GM12878 (cell line): Measurements from ENCODE around the gene MCC. TPM values are rescaled to one million over a fixed set of nuclear protein-coding genes. Genes with fewer than 3 reads are reported as not detected.

ENCODE experiments used
- ATAC-seq: fragments of 200-7000 bp; cut with Tn5 transposase; 3 replicates; pipeline ENCODE4 v1.9.1; 2020; ENCODE audit warnings: mild to moderate bottlenecking, moderate library complexity
- BruUV-seq: library from RNA; stranded (reverse); fragments of 400-500 nt; replicated peaks from 2 replicates; lab custom pipeline; 2021; lab: Mats Ljungman, UMichigan
- CTCF ChIA-PET: fragments of 300-600 bp; sonication (Branson Sonifier 250); formaldehyde crosslinking; extraction: SDS; loops from one replicate; lab custom pipeline; 2021; ENCODE audit warnings: inconsistent platforms; lab: Yijun Ruan, JAX
- POLR2A ChIA-PET: fragments of 350-600 bp; formaldehyde crosslinking; extraction: SDS; loops from one replicate; lab custom pipeline; 2021; ENCODE audit warnings: inconsistent platforms; lab: Charles Lee
- RAD21 ChIA-PET: fragments of 300-600 bp; sonication (Branson Sonifier 250); formaldehyde crosslinking; loops from one replicate; lab custom pipeline; 2023; ENCODE audit warnings: antibody characterized with exemption; ENCODE audit not compliant: unreplicated experiment; lab: Charles Lee
- SMC1A ChIA-PET: fragments of 300-600 bp; sonication (Branson Sonifier 250); formaldehyde crosslinking; loops from one replicate; lab custom pipeline; 2023; ENCODE audit not compliant: unreplicated experiment, uncharacterized antibody; lab: Charles Lee
- DNase-seq: peaks from one replicate; pipeline ENCODE4 v3.0.0-alpha.2; 2011; ENCODE audit warnings: low read depth, low spot score
- FAIRE-seq: peaks from 3 replicates; lab custom pipeline; 2011; peaks lifted over from hg19 to GRCh38; lab: Jason Lieb, UNC
- H2AFZ ChIP-seq: 2 replicates; pipeline ENCODE4 v1.6.0; 2011; ENCODE audit warnings: low read depth, low read length, control low read depth; ENCODE audit not compliant: control insufficient read depth
- H3K27ac ChIP-seq: 2 replicates; pipeline ENCODE4 v1.5.1; 2011; ENCODE audit warnings: control low read depth; ENCODE audit not compliant: control insufficient read depth, insufficient read depth
- H3K27me3 ChIP-seq, 2 experiments: replicated peaks in 1 of 2; 2 replicates each; pipeline versions ENCODE4 v1.6.0 to v1.6.1; 2011; ENCODE audit warnings: low read length in 1 of 2; ENCODE audit not compliant: control insufficient read depth in 2 of 2, insufficient read depth in 2 of 2
- H3K36me3 ChIP-seq, 2 experiments: 2 replicates each; pipeline ENCODE4 v1.5.1; 2011; ENCODE audit warnings: low read length in 1 of 2; ENCODE audit not compliant: control insufficient read depth in 2 of 2, insufficient read depth in 2 of 2
- H3K4me1 ChIP-seq: 2 replicates; pipeline ENCODE4 v1.6.1; 2011; ENCODE audit warnings: mild to moderate bottlenecking, low read length, moderate library complexity, mixed read lengths; ENCODE audit not compliant: control insufficient read depth, insufficient read depth
- H3K4me2 ChIP-seq: 2 replicates; pipeline ENCODE4 v1.6.0; 2011; ENCODE audit warnings: control low read depth; ENCODE audit not compliant: control insufficient read depth, insufficient read depth
- H3K4me3 ChIP-seq: fragments of 200-600 bp; sonication (generic); 2 replicates; pipeline ENCODE4 v1.5.1; 2016
- H3K79me2 ChIP-seq: 2 replicates; pipeline ENCODE4 v1.6.0; 2011; ENCODE audit warnings: low read length; ENCODE audit not compliant: control insufficient read depth, insufficient read depth
- H3K9ac ChIP-seq: 2 replicates; pipeline ENCODE4 v1.8.0; 2011; ENCODE audit warnings: low read length, control low read depth, mixed read lengths; ENCODE audit not compliant: control insufficient read depth, insufficient read depth
- H3K9me3 ChIP-seq: replicated peaks from 3 replicates; pipeline ENCODE4 v1.5.1; 2011; ENCODE audit warnings: mild to moderate bottlenecking, low read length; ENCODE audit not compliant: control insufficient read depth, insufficient read depth
- H4K20me1 ChIP-seq: 2 replicates; pipeline ENCODE4 v1.6.0; 2011; ENCODE audit not compliant: control insufficient read depth, insufficient read depth
- CHD1 ChIP-seq: IDR thresholded peaks from 2 replicates; pipeline ENCODE4 v1.6.1; 2012; ENCODE audit warnings: low read depth, low read length, improper control_type of control experiment
- SPI1 ChIP-seq: IDR thresholded peaks from 2 replicates; pipeline ENCODE4 v1.6.1; 2011; ENCODE audit warnings: low read depth, mild to moderate bottlenecking, low read length, moderate library complexity, borderline replicate concordance; ENCODE audit not compliant: insufficient read depth
- STAT1 ChIP-seq: fragments of 450-650 bp; conservative IDR thresholded peaks from 2 replicates; pipeline ENCODE4 v1.6.1; 2014; ENCODE audit warnings: antibody characterized with exemption, mild to moderate bottlenecking
- TARDBP ChIP-seq: IDR thresholded peaks from 2 replicates; pipeline ENCODE4 v1.6.1; 2016; ENCODE audit warnings: borderline replicate concordance
- WGBS: methylation state at CpG from one replicate; pipeline ENCODE4 v1.1.6; 2016; ENCODE audit warnings: low lambda C conversion rate; ENCODE audit not compliant: insufficient replicate concordance, insufficient coverage; ENCODE audit errors: missing lambda C conversion rate; 5-methylcytosine and 5-hydroxymethylcytosine counted together
- in situ Hi-C: fragments of 300-500 bp; cut with MboI; formaldehyde crosslinking; loops from 9 replicates; pipeline ENCODE4 v1.14.3; 2018; ENCODE audit warnings: mixed read lengths
- intact Hi-C: fragments of 100-400 bp; cut with micrococcal nuclease; formaldehyde crosslinking; loops from one replicate; pipeline ENCODE4 v1.14.2; 2022; ENCODE audit not compliant: unreplicated experiment
- polyA plus RNA-seq, 11 experiments: library from polyadenylated mRNA; depleted of rRNA in 4 of 11; unstranded in 6 of 11; stranded (reverse) in 5 of 11; fragments of >200 nt; fragmentation: Nextera tagmentation in 4 of 11; fragmentation: Illumina TruSeq in 1 of 11; extraction: Ambion mirVana in 4 of 11; extraction: Trizol in 1 of 11; gene quantifications; 1 replicate in 1 of 11; 2 replicates in 10 of 11; pipeline versions ENCODE4 v1.2.1 to v1.2.3, GENCODE V29; 2011 to 2016; ENCODE audit warnings: inconsistent platforms in 2 of 11, missing spikeins in 2 of 11, low read depth in 1 of 11
- total RNA-seq, 4 experiments: library from RNA; depleted of rRNA in 3 of 4; stranded (reverse); fragments of >200 nt in 3 of 4; fragmentation: Illumina TruSeq in 1 of 4; extraction: Trizol in 1 of 4; gene quantifications; 2 replicates each; pipeline versions ENCODE4 v1.2.1 to v1.2.3, GENCODE V29; 2013 to 2021
- TF ChIP-seq, protein P1 (sequence below): fragments of 450-650 bp; IDR thresholded peaks from 2 replicates; pipeline ENCODE4 v1.6.1; 2017; ENCODE audit warnings: mild to moderate bottlenecking, moderate library complexity
- TF ChIP-seq, protein P2 (sequence below): IDR thresholded peaks from 2 replicates; pipeline ENCODE4 v1.6.1; 2012; ENCODE audit warnings: low read depth, low read length, improper control_type of control experiment

The MCC gene
- total and polyA plus RNA-seq, 10 of the 15 experiments (the other 5 are each of a cell fraction or from before 2014, with no cell fraction given), result 0.03 to 0.86 (median 0.16) TPM

- no peak for DNase-seq
- WGBS, result 93% methylated on average over 4 of the region's 4 CpGs
- Histone ChIP-seq H3K9me3 (no peaks in the 10 kb centered on the region), H3K4me3 (no peak overlapping the region), H3K4me2 (no peak overlapping the region), H3K27me3 (0 out of 4 replicates have a peak, but pooled peaks cover 0 to under 1% of the 10 kb centered on the region in 2 experiments), H3K27ac (no peak overlapping the region), H2AFZ (no peak overlapping the region), H3K9ac (no peak overlapping the region), H4K20me1 (no peaks in the 10 kb centered on the region), H3K4me1 (no peaks in the 10 kb centered on the region), H3K36me3 (no peaks in the 10 kb centered on the region), H3K79me2 (no peaks in the 10 kb centered on the region)
- FAIRE-seq, result no peak
- TF ChIP-seq SPI1 (no peak), STAT1 (no peak), TARDBP (no peak), CHD1 (no peak)
- TF ChIP-seq, protein P1, sequence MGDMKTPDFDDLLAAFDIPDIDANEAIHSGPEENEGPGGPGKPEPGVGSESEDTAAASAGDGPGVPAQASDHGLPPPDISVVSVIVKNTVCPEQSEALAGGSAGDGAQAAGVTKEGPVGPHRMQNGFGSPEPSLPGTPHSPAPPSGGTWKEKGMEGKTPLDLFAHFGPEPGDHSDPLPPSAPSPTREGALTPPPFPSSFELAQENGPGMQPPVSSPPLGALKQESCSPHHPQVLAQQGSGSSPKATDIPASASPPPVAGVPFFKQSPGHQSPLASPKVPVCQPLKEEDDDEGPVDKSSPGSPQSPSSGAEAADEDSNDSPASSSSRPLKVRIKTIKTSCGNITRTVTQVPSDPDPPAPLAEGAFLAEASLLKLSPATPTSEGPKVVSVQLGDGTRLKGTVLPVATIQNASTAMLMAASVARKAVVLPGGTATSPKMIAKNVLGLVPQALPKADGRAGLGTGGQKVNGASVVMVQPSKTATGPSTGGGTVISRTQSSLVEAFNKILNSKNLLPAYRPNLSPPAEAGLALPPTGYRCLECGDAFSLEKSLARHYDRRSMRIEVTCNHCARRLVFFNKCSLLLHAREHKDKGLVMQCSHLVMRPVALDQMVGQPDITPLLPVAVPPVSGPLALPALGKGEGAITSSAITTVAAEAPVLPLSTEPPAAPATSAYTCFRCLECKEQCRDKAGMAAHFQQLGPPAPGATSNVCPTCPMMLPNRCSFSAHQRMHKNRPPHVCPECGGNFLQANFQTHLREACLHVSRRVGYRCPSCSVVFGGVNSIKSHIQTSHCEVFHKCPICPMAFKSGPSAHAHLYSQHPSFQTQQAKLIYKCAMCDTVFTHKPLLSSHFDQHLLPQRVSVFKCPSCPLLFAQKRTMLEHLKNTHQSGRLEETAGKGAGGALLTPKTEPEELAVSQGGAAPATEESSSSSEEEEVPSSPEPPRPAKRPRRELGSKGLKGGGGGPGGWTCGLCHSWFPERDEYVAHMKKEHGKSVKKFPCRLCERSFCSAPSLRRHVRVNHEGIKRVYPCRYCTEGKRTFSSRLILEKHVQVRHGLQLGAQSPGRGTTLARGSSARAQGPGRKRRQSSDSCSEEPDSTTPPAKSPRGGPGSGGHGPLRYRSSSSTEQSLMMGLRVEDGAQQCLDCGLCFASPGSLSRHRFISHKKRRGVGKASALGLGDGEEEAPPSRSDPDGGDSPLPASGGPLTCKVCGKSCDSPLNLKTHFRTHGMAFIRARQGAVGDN, result no peak
- TF ChIP-seq, protein P2, sequence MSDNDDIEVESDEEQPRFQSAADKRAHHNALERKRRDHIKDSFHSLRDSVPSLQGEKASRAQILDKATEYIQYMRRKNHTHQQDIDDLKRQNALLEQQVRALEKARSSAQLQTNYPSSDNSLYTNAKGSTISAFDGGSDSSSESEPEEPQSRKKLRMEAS, result no peak
- BruUV-seq, result no TSS peak
- intact Hi-C loops, result no loop called here
- POLR2A ChIA-PET, result no interaction called here
- RAD21 ChIA-PET, result no interaction called here
- in situ Hi-C loops, result no loop called here
- SMC1A ChIA-PET, result no interaction called here
- CTCF ChIA-PET, result interaction anchor here (1.2 kb wide), 1 partner anchor 556 kb away, joined by 3 read pairs; no protein-coding TSS in a partner anchor
- ATAC-seq, result no peak
Observed at GRCh38 chr5:113036321-113036720, 451.9 kb downstream of the MCC start.
